Body of pancreas (tissue), 4 donors: ENCODE data around the gene PCID2. TPM values are rescaled to one million over a fixed set of nuclear protein-coding genes. Genes with fewer than 3 reads are reported as not detected.
A peak's percentile ranks its signal among the peaks of the same experiment; 100 is the strongest.

Source experiments
- ATAC-seq: fragments of 150-250 bp; one replicate; pipeline ENCODE4 v1.9.1; 2016
- DNase-seq, 4 donors: peaks; one replicate each; pipeline ENCODE4 v3.0.0-alpha.2; 2019
- H3K27ac ChIP-seq, 4 donors: fragments of 200-600 bp; sonication (generic); 1 replicate in 3 of 4; 2 replicates in 1 of 4; pipeline versions ENCODE4 v1.5.1 to v1.6.1; 2016 to 2019; ENCODE audit warnings: mild to moderate bottlenecking in 1 of 4, mixed read lengths in 1 of 4, moderate library complexity in 1 of 4
- H3K27me3 ChIP-seq, 2 donors: fragments of 200-600 bp; sonication (generic); one replicate each; pipeline ENCODE4 v1.6.0; 2016; ENCODE audit warnings: mild to moderate bottlenecking in 1 of 2
- H3K36me3 ChIP-seq, 2 donors: fragments of 200-600 bp; sonication (generic); replicated peaks in 1 of 2; 2 replicates each; pipeline ENCODE4 v1.5.1; 2016; ENCODE audit warnings: low read depth in 2 of 2; ENCODE audit not compliant: insufficient read depth in 1 of 2
- H3K4me1 ChIP-seq: fragments of 200-600 bp; sonication (generic); one replicate; pipeline ENCODE4 v1.6.0; 2016
- H3K4me3 ChIP-seq, 2 donors: fragments of 200-600 bp; sonication (generic); 1 replicate in 1 of 2; 2 replicates in 1 of 2; pipeline ENCODE4 v1.5.1; 2016 to 2019
- H3K9me3 ChIP-seq, 3 donors: fragments of 200-600 bp; sonication (generic); 1 replicate in 2 of 3; 2 replicates in 1 of 3; pipeline ENCODE4 v1.5.1; 2016
- CTCF ChIP-seq, 7 experiments: fragments of 450-650 bp in 4 of 7; fragments of 200-600 bp in 3 of 7; sonication (generic) in 3 of 7; IDR thresholded peaks; one replicate each; pipeline ENCODE4 v1.5.1; 2016 to 2019; ENCODE audit warnings: antibody characterized with exemption in 7 of 7
- POLR2A ChIP-seq, 3 donors: fragments of 450-650 bp; IDR thresholded peaks; one replicate each; pipeline ENCODE4 v1.6.1; 2016; ENCODE audit warnings: antibody characterized with exemption in 3 of 3, mild to moderate bottlenecking in 2 of 3
- WGBS, 2 donors: methylation state at CpG; one replicate each; pipeline ENCODE4 v1.1.5; 2017; 5-methylcytosine and 5-hydroxymethylcytosine counted together
- intact Hi-C: fragments of 100-400 bp; cut with DNase I; formaldehyde crosslinking; loops from one replicate; pipeline ENCODE4 v1.15.1; 2023
- total RNA-seq, 2 donors: library from RNA; depleted of rRNA; stranded (reverse); fragments of >200 nt; gene quantifications; one replicate each; pipeline ENCODE4 v1.1.0, GENCODE V29; 2016

Gene PCID2
- total RNA-seq, 2 donors from 2014 or later: 23.7 to 33.7 TPM

GRCh38 chr13:113216254-113217048 lies 8.0 kb upstream of the PCID2 start:
- H3K4me1 ChIP-seq: peaks cover 42% of the 10 kb centered on the region
- intact Hi-C loops: no loop called here
- H3K9me3 ChIP-seq: no peaks in the 10 kb centered on the region
- H3K27me3 ChIP-seq: no peaks in the 10 kb centered on the region
- peak overlapping the region in 2 of 4 donors; percentile 24 to 39 for H3K27ac ChIP-seq
- H3K36me3 ChIP-seq: no peaks in the 10 kb centered on the region
- WGBS, 2 donors: 22 to 24% methylated on average over 7 of the region's 7 CpGs
- ATAC-seq (peak; percentile 82), DNase-seq (peak; percentile 58 to 76 (median 62))
- H3K4me3 ChIP-seq: no peak overlapping the region
- TF ChIP-seq CTCF (IDR thresholded peaks at IDR 0.05) (no peak), POLR2A (IDR thresholded peaks at IDR 0.05) (no peak)

GRCh38 chr13:113211774-113212173 lies 3.3 kb upstream of the PCID2 start:
- Histone ChIP-seq H3K4me3 (no peak overlapping the region), H3K27me3 (no peaks in the 10 kb centered on the region), H3K9me3 (no peaks in the 10 kb centered on the region), H3K27ac (no peak overlapping the region), H3K4me1 (peaks cover 58% of the 10 kb centered on the region), H3K36me3 (no peaks in the 10 kb centered on the region)
- ATAC-seq: no peak
- DNase-seq: no peak
- intact Hi-C loops: no loop called here
- WGBS, 2 donors: 93 to 99% methylated on average over 10 of the region's 10 CpGs
- no peak for TF ChIP-seq POLR2A (IDR thresholded peaks at IDR 0.05)
- no peak for TF ChIP-seq CTCF (IDR thresholded peaks at IDR 0.05)

- no peak for ATAC-seq
- Histone ChIP-seq H3K27me3 (no peaks in the 10 kb centered on the region), H3K36me3 (no peaks in the 10 kb centered on the region), H3K27ac (no peak overlapping the region), H3K4me3 (no peak overlapping the region), H3K9me3 (no peaks in the 10 kb centered on the region), H3K4me1 (peaks cover 58% of the 10 kb centered on the region)
- no peak for DNase-seq
- 70 to 87% methylated on average over 6 of the region's 6 CpGs for WGBS, 2 donors
- intact Hi-C loops: no loop called here
- TF ChIP-seq CTCF (IDR thresholded peaks at IDR 0.05): no peak
- no peak for TF ChIP-seq POLR2A (IDR thresholded peaks at IDR 0.05)
These were observed 2.4 kb upstream of the PCID2 start for GRCh38 chr13:113210833-113211232.

GRCh38 chr13:113209759-113210421 lies 1.4 kb upstream of the PCID2 start:
- Histone ChIP-seq H3K4me3 (peak overlapping the region in 1 of 2 donors; percentile 23), H3K4me1 (peaks cover 58% of the 10 kb centered on the region), H3K27me3 (no peaks in the 10 kb centered on the region), H3K9me3 (no peaks in the 10 kb centered on the region), H3K27ac (peak overlapping the region; percentile 71 to 99 (median 96)), H3K36me3 (no peaks in the 10 kb centered on the region)
- peak; percentile 52 for ATAC-seq
- intact Hi-C loops: no loop called here
- DNase-seq: peak; percentile 64 to 72 (median 70)
- TF ChIP-seq POLR2A (IDR thresholded peaks at IDR 0.05): peak in 1 of 3 donors; percentile 40
- peak in 2 of 7 experiments; percentile 5 to 8 for TF ChIP-seq CTCF (IDR thresholded peaks at IDR 0.05)
- WGBS, 2 donors: 0 to 1% methylated on average over 9 to 38 of the region's 67 CpGs
